ENCODE data around the gene DBF4B. TPM values are rescaled to one million over a fixed set of nuclear protein-coding genes. Genes with fewer than 3 reads are reported as not detected.

The DBF4B gene
- total RNA-seq, 1 experiment from 2014 or later, result 26.1 TPM

DNA sequence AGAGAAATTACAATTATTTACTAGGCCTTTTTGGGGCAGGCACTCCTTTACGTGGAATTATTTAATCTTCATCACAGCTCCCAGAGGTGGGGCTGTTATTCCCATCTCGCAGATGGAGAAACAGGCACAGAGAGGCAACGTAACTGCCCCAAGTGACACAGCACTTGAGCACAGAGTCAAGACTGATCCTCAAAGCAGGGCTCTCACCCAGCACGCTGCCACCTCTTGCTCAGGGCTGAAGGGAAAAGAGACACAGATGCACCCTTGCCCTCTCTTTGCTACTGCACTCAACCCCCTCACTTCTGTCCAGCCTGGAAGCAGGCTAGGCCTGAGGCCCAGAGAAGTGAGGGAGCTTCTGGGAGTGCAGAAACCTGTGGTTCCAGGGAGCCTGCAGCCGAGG, 54.7 kb downstream of the DBF4B start:
- no peak overlapping the region for H3K27ac ChIP-seq (ENCODE audit: low read depth, low read length)
- ChIA-PET RAD21 (ENCODE audit: low non-redundant PET in 1 of 2, low total read pairs in 2 of 2, uncharacterized antibody in 2 of 2, unreplicated experiment in 2 of 2) (interaction anchor here in 1 of 2 experiments (0.6 kb wide), 1 partner anchor 21 kb away, joined by 3 read pairs; no protein-coding TSS in a partner anchor), POLR2A (interaction anchor here (0.7 kb wide), 1 partner anchor 12 kb away, joined by 3 read pairs; no protein-coding TSS in a partner anchor), CTCF (no interaction called here)
- intact Hi-C loops (cut with micrococcal nuclease), result no loop called here
- H3K9ac ChIP-seq (ENCODE audit: low read length), result no peak overlapping the region
- TF ChIP-seq SIN3A (IDR thresholded peaks at IDR 0.05; ENCODE audit: low read depth), result no peak
- TF ChIP-seq JUND (IDR thresholded peaks at IDR 0.05), result no peak
- TF ChIP-seq EZH2 (IDR thresholded peaks at IDR 0.05), result no peak
- no peak for TF ChIP-seq YY1 (IDR thresholded peaks at IDR 0.05; ENCODE audit: extremely low read depth, insufficient replicate concordance, low read depth, low read length)
- TF ChIP-seq, protein P1, sequence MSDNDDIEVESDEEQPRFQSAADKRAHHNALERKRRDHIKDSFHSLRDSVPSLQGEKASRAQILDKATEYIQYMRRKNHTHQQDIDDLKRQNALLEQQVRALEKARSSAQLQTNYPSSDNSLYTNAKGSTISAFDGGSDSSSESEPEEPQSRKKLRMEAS (IDR thresholded peaks at IDR 0.05), result no peak
- TF ChIP-seq CEBPB (IDR thresholded peaks at IDR 0.05; ENCODE audit: low read depth), result no peak
- TF ChIP-seq, protein P2, sequence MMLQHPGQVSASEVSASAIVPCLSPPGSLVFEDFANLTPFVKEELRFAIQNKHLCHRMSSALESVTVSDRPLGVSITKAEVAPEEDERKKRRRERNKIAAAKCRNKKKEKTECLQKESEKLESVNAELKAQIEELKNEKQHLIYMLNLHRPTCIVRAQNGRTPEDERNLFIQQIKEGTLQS (IDR thresholded peaks at IDR 0.05), result no peak
- TF ChIP-seq, protein P3, sequence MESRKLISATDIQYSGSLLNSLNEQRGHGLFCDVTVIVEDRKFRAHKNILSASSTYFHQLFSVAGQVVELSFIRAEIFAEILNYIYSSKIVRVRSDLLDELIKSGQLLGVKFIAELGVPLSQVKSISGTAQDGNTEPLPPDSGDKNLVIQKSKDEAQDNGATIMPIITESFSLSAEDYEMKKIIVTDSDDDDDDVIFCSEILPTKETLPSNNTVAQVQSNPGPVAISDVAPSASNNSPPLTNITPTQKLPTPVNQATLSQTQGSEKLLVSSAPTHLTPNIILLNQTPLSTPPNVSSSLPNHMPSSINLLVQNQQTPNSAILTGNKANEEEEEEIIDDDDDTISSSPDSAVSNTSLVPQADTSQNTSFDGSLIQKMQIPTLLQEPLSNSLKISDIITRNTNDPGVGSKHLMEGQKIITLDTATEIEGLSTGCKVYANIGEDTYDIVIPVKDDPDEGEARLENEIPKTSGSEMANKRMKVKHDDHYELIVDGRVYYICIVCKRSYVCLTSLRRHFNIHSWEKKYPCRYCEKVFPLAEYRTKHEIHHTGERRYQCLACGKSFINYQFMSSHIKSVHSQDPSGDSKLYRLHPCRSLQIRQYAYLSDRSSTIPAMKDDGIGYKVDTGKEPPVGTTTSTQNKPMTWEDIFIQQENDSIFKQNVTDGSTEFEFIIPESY (IDR thresholded peaks at IDR 0.05; ENCODE audit: extremely low read depth, insufficient replicate concordance, low read length), result no peak
- TF ChIP-seq EZH2phosphoT487 (IDR thresholded peaks at IDR 0.05; ENCODE audit: borderline replicate concordance), result no peak
- TF ChIP-seq FOSL1 (IDR thresholded peaks at IDR 0.05; ENCODE audit: low read depth), result no peak
- no peak for TF ChIP-seq EGR1 (IDR thresholded peaks at IDR 0.05; ENCODE audit: low read depth)
- no peak for TF ChIP-seq SP1 (IDR thresholded peaks at IDR 0.05; ENCODE audit: low read depth)
- no peak for TF ChIP-seq SRF (IDR thresholded peaks at IDR 0.05; ENCODE audit: low read depth)
- no peak for TF ChIP-seq ELF1 (IDR thresholded peaks at IDR 0.05; ENCODE audit: borderline replicate concordance, low read depth)
- H3K9me2 ChIP-seq (ENCODE audit: insufficient read depth), result no peaks in the 10 kb centered on the region
- H3K79me2 ChIP-seq (ENCODE audit: insufficient read depth, low read length), result no peaks in the 10 kb centered on the region
- H3K36me3 ChIP-seq (ENCODE audit: control insufficient read depth in 1 of 2, insufficient read depth in 2 of 2, low read length in 2 of 2), result no peaks in the 10 kb centered on the region
- H3K4me1 ChIP-seq (ENCODE audit: control insufficient read depth in 1 of 2, insufficient read depth in 2 of 2, low read length in 2 of 2), result peaks cover 6 to 9% of the 10 kb centered on the region in 2 experiments; a peak in 3 of 4 replicates
- no peaks in the 10 kb centered on the region for H3K9me3 ChIP-seq (ENCODE audit: control insufficient read depth in 1 of 2, insufficient read depth in 1 of 2, low read depth in 1 of 2, low read length in 2 of 2)
- no TSS peak for BruUV-seq (replicated peaks)
- H4K20me1 ChIP-seq (ENCODE audit: insufficient read depth), result no peaks in the 10 kb centered on the region
- H3K4me3 ChIP-seq (replicated peaks in 1 of 2; ENCODE audit: low read depth in 1 of 2, low read length in 2 of 2), result no peak overlapping the region
- H3K4me2 ChIP-seq (ENCODE audit: low read length), result no peak overlapping the region
- no peaks in the 10 kb centered on the region for H3K27me3 ChIP-seq (ENCODE audit: insufficient read depth, low read length)
- DNase-seq (ENCODE audit: low read depth, low spot score) (no peak), ATAC-seq (no peak)
- H2AFZ ChIP-seq (ENCODE audit: low read depth, low read length, poor library complexity, severe bottlenecking), result no peak overlapping the region
